Measurements from ENCODE around the gene ZMYND11. TPM values are rescaled to one million over a fixed set of nuclear protein-coding genes. Genes with fewer than 3 reads are reported as not detected.

The ZMYND11 gene
- total and polyA plus RNA-seq, 2 of the 13 experiments (the other 11 are each of a cell fraction or from before 2014, with no cell fraction given) = 17.5 to 38.7 TPM

DNA sequence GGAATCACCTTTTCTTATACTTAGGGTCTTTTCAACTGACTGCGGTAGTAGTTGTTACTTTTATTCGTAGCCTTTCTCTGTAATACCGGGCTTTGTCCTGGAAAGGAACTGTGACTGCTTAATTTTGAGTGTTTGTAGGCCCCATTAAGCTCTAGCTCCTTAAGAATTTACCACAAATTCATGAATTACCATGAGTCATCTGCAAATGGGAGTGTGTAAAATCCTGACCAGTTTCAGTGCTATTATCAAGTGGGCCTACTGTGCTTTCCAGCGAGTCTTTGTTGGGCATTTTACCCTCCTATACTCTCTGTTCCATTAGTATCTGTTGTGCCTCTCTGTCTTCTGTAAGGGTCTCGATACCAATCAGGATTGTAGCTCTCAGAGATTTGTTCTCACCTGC lies 49.7 kb downstream of the ZMYND11 start (continued):
- TF ChIP-seq, protein P1, sequence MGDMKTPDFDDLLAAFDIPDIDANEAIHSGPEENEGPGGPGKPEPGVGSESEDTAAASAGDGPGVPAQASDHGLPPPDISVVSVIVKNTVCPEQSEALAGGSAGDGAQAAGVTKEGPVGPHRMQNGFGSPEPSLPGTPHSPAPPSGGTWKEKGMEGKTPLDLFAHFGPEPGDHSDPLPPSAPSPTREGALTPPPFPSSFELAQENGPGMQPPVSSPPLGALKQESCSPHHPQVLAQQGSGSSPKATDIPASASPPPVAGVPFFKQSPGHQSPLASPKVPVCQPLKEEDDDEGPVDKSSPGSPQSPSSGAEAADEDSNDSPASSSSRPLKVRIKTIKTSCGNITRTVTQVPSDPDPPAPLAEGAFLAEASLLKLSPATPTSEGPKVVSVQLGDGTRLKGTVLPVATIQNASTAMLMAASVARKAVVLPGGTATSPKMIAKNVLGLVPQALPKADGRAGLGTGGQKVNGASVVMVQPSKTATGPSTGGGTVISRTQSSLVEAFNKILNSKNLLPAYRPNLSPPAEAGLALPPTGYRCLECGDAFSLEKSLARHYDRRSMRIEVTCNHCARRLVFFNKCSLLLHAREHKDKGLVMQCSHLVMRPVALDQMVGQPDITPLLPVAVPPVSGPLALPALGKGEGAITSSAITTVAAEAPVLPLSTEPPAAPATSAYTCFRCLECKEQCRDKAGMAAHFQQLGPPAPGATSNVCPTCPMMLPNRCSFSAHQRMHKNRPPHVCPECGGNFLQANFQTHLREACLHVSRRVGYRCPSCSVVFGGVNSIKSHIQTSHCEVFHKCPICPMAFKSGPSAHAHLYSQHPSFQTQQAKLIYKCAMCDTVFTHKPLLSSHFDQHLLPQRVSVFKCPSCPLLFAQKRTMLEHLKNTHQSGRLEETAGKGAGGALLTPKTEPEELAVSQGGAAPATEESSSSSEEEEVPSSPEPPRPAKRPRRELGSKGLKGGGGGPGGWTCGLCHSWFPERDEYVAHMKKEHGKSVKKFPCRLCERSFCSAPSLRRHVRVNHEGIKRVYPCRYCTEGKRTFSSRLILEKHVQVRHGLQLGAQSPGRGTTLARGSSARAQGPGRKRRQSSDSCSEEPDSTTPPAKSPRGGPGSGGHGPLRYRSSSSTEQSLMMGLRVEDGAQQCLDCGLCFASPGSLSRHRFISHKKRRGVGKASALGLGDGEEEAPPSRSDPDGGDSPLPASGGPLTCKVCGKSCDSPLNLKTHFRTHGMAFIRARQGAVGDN (CRISPR knock-in tag; IDR thresholded peaks at IDR 0.05) = no peak
- TF ChIP-seq, protein P2, sequence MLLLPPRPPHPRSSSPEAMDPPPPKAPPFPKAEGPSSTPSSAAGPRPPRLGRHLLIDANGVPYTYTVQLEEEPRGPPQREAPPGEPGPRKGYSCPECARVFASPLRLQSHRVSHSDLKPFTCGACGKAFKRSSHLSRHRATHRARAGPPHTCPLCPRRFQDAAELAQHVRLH (CRISPR knock-in tag; IDR thresholded peaks at IDR 0.05; ENCODE audit: borderline replicate concordance, low read depth) = no peak
- no peak for TF ChIP-seq SRSF1 (optimal IDR thresholded peaks at IDR 0.05; ENCODE audit: low read depth, low read length)
- TF ChIP-seq ZBTB1 (CRISPR knock-in tag; IDR thresholded peaks at IDR 0.05; ENCODE audit: borderline replicate concordance) = no peak
- no peak for TF ChIP-seq NR2F1 (CRISPR knock-in tag; IDR thresholded peaks at IDR 0.05)
- TF ChIP-seq SP5 (CRISPR knock-in tag; IDR thresholded peaks at IDR 0.05; ENCODE audit: borderline replicate concordance, low read depth) = no peak
- no peak for TF ChIP-seq ZNF451 (CRISPR knock-in tag; IDR thresholded peaks at IDR 0.05)
- TF ChIP-seq ZFP36L2 (CRISPR knock-in tag; IDR thresholded peaks at IDR 0.05) = no peak
- no peak for TF ChIP-seq ZNF883 (CRISPR knock-in tag; IDR thresholded peaks at IDR 0.05; ENCODE audit: not compliant biosample characterization)
- no peak for TF ChIP-seq ZIK1 (CRISPR knock-in tag; IDR thresholded peaks at IDR 0.05; ENCODE audit: borderline replicate concordance, low read depth)
- TF ChIP-seq ZNF607 (CRISPR knock-in tag; IDR thresholded peaks at IDR 0.05; ENCODE audit: borderline replicate concordance) = no peak
- TF ChIP-seq, protein P3, sequence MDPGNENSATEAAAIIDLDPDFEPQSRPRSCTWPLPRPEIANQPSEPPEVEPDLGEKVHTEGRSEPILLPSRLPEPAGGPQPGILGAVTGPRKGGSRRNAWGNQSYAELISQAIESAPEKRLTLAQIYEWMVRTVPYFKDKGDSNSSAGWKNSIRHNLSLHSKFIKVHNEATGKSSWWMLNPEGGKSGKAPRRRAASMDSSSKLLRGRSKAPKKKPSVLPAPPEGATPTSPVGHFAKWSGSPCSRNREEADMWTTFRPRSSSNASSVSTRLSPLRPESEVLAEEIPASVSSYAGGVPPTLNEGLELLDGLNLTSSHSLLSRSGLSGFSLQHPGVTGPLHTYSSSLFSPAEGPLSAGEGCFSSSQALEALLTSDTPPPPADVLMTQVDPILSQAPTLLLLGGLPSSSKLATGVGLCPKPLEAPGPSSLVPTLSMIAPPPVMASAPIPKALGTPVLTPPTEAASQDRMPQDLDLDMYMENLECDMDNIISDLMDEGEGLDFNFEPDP (CRISPR knock-in tag; conservative IDR thresholded peaks at IDR 0.05) = no peak
- TF ChIP-seq TRIM24 (CRISPR knock-in tag; IDR thresholded peaks at IDR 0.05) = no peak
- TF ChIP-seq ZNF891 (CRISPR knock-in tag; IDR thresholded peaks at IDR 0.05) = no peak
- no peak for TF ChIP-seq HNRNPH1 (optimal IDR thresholded peaks at IDR 0.05; ENCODE audit: low read depth, low read length)

Measured in HepG2 (cell line).